ENCODE measurements around the gene LNX1.

Gene LNX1

DNA sequence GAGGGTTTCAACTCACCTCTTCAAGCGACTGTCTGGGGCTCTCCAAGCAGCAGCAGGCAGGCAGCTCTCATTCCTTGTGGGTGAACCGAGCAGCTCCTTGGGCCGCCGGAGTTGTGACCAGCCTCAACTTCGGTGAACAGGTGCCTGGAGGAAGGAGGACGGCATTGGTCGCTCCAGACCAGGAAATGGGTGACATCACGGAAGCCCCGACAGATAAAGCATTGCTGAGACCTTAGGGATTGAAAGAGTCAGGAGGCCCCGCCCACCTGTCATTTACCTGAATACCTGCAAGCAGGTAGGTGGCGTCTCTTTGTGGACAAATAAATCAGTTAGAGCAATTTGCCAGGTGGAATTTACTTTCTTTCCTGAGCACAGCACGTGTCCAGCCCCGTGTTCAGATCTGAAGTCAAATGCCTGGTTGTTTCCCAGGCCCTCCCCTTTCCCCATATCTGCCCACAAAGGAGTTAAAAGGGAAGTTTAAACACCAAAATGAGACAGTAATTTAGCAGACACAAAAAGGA lies at the start of gene LNX1:
TSS of gene LNX1 (minus strand) at position 115 of the 521 bp plus-strand sequence. CDS start 17,484 bp downstream, outside the sequence.
- no peak for DNase-seq

DNA sequence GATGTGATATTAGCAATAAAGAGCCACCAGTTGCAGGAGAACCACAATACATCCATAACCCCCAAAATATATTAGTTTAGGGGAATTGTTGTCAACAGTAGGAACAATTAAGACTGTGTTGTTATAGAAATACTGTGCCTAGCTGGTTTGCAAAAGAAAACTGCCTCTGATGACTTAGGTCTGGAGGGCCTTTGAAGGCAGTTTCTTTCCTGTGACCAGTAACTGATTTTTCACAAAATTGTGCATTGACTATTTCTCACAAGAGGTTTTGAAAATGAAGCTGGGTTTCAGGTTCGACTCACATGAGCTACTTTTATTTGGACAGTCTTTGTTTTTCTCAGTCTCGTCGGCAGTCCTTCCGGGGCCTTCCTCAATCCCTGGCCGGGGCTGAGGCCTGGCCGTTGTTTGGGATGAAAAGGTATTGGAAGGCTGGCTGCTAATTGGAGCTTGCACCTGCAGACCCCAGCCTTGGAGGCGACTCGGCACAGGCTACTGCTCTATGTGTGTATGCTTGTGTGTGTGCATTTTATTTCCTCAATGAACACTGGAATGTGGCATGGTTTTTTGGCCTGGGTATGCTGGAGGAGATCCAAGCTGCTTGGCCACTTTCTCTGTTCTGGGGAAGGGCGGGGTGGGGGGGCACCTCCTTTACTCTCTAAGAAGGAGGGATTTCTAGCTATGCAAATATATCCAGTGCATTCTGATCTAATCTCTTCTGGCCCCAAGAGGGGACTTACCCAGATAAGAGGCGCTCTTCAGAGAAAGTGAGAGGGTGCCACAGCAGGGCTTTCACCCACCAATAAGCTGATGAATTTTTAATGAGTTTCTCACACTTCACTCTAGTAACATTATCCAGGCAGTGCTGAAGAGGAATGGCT lies 49.5 kb upstream of the LNX1 start:
- no peak for DNase-seq

DNA sequence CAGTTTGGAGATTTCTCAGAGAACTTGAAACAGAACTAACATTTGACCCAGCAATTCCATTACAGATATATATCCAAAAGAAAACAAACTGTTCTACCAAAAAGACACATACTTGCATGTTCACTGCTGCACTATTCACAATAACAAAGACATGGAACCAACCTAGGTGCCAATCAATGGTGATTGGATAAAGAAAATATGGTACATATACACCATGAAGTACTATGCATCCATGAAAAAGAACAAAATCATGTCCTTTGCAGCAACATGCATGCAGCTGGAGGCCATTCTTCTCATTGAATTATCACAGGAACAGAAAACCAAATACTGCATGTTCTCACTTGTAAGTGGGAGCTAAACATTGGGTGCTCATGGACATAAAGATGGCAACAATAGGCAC lies 47.6 kb upstream of the LNX1 start:
- DNase-seq: no peak

DNA sequence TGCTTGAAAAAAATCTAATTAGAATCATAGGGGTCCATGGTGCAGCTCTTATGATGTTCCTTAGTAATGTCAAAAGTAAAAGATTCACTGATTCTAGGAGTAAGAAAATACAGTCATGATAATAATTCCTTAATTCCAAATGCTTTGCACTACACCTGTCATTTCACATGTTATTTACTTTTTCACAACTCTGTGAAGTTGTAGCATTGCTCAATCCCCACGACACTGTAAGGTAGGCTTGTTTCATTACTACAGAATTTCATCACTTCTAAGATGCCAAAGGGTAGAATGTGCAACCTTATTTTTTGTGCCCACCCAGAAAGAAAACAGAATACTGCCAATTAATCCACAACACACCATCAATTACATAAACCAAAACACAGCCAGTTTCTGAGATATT lies 46.1 kb upstream of the LNX1 start:
- DNase-seq: no peak

DNA sequence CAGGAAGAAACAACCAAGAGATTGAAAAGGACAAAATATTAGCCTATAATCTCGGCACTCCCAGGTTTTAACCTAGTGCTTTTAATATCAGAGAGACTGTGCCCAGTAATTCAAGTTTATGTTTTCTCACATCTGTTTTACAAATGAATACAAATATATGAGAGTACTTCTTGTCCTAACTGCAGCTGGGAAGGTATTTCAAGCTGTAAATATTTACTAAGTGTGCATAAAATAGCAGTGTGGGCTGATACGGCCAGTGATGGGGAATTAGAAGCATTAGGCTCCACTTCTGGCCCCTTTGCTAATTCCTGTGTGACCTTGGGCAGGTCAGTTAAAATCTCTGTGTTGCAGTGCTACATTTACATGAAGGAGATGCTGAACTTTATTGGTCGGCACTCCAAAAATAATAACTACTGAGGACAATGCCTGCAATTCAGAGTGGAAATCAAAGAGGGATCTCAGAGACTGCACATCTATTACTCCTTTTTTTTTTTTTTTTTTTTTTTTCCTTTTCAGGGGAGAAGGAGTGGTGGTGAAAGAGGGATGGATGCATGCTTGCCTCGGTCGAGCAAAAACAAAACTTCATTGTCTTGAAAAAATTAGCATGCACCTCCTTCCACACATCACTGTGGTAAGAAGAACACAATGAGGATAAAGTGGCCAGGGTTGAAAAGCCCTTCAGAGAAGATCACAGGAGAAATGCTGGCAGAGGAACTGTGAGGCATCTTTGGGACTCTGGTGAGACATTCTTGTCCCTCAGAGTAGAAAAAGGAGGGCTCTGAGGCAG lies 44.6 kb upstream of the LNX1 start:
- no peak for DNase-seq

DNA sequence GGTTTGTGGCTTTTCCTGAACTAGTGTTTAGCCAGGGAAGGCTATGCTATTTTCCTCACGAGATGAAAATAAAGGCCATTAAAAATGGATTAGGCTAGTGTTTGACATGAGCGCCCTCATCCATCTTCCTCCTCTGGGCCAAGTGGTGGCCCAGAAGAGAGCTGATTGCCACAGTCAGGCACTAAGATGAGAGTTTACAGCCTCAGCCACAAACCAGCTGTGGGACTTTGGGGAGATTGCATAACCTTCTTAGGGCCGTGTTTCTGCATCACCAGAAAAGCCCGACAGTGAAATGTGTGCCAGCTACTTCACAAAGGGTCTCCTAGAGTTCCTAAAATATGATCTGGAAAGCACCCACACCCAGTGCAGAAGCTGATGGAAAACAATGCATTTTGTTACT lies 42.3 kb upstream of the LNX1 start:
- no peak for DNase-seq

DNA sequence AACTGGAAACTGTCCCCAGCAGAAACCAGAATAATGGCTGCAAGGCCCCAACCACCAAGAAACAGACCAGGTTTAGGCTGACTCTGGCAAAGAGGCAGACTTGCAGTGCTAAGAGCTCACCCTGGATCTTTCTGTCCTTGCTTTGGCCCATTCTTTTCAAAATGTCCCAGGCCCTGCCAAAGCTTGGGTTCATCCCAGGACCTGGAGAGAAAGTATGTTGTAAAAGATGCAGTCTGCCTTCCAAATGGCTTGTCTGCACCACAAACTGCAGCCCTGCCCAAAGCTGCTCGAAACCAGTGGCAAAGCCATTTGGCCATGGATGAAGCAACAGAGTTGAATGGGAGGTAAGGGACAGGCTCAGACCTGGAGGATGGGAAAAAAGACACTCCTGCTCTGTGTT lies 38.0 kb upstream of the LNX1 start:
- no peak for DNase-seq

DNA sequence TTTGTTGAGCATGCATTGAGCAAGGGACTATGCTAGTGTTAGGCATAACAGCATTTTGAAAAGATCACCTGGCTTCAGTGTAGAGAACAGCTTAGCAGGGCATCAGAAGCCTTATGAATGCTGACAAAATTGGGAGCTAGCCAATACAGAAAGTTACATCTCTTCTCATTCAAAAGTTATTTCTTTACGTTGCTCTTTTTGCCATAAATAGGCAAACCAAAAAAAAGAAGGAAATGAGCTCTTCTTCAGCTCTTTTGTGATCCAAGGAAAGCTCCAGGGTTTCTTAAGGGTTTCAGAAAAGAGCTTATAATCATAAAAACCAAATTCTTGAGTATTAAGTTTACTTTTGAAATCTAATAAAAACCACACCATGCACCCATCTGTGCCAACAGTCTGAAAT lies 35.2 kb upstream of the LNX1 start:
- no peak for DNase-seq

DNA sequence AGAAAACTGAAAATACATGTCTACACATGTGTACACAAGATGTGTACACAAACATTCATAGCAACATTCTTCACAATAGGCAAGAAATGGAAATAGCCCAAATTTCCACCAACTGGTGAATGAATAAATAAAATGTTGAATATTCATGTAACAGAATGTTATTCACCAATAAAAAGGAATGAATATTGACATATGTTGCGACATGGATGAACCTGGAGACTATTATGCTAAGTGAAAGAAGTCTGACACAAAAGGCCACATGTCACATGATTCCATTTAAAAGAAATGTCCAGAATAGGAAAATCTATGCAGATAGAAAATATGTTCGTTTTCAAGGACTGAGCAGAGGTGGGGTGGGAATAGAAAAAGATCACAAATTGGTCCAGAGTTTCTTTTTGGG lies 34.6 kb upstream of the LNX1 start:
- DNase-seq: no peak

DNA sequence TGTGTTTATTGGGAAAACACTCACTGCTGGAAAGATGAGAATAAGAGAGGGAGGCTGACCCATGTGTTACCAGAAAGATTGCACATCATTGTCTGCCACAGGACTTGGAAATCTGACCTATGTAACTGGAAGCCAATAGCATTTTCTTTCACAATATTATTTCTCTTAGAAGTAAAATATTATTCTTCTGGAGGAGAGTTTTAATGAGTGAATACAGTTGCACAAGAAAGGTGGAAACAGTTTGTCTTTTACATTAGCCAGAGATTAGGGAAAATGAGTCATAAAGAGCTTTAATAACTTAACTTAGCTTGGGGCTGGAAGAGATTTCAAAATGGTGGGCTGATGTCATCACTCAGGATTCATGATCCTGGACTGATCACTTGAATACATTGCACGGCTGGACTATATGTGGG lies 31.5 kb upstream of the LNX1 start:
- DNase-seq: no peak

DNA sequence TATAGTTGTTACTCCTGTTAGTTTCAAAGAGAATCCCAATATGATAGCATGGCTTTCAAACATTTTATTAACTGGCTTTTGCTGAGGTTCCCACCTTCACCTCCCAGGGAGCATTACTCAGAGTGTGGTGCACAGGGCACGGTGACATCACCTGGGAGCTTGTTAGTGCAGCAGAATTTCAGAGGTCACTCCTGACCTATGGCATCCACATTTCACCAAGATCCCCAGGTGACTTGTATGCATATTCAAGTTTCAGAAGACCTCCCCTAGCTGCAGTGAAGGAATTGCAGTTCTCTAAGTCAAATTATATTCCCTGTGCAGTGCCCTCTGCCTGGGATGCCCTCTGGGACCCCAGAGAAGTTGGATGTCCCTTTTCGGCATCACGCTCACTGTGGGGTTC lies 29.7 kb upstream of the LNX1 start:
- DNase-seq: no peak

DNA sequence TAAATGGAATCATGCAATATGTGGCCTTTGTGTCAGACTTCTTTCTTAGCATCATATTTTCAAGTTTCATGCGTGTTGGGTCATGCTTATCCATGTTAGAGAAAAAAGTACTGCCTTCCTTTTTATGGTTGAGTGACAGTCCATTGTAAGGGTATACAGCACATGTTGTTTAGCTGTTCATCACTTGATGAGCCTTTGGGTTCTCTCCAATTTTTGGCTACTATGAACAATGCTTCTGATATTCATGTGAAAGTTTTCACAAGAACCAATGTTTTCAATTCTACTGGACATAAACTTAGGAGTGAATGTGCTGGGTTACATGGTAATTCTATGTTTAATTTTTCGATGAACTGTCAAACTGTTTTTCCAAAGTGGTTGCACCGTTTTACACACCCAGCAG lies 28.1 kb upstream of the LNX1 start:
- no peak for DNase-seq

DNA sequence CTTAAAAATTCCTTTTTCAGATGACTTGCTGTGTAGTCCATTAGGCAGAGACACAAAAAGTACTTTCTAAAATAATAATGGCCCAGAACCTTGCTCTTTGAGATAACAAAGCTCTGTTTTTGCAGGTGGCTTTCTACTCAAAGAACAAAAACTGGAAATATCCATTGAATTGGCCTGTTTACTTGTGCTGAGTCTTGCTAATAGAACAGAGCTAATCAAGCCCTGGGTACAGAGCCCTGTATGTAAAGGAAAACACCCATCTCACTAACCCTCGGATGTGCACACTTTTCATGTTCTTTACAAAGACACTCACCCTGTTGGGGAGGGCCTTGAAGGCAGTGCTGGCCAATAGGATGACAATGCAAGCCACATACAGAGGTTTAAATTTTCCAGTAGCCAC lies 27.0 kb upstream of the LNX1 start:
- no peak for DNase-seq

DNA sequence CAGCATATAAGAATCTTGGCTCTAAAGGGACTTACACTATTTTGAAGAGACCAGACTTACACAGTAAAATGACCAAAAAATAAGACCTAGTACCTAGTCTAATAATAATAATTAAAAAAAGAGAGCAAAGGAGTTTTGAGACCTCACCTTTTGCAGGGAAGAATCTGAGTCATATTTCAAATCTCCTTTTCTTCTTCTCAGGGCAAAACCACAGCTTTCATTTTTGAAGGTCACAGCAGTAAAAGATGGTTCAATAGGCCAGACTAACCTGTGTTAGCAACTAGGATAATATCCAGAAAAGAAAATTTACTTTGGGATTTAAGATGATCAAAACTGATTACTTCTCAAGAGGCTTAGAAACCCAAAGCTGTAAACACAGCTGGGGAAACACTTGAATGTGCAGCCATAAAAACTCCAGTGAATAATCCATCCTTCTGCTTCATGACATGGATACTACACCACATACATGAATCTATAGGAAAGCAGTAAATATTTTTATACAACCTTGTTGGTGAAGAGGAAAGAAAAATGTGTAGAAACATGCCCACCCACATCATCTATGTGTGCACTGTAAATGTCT lies 25.9 kb upstream of the LNX1 start:
- DNase-seq: no peak

DNA sequence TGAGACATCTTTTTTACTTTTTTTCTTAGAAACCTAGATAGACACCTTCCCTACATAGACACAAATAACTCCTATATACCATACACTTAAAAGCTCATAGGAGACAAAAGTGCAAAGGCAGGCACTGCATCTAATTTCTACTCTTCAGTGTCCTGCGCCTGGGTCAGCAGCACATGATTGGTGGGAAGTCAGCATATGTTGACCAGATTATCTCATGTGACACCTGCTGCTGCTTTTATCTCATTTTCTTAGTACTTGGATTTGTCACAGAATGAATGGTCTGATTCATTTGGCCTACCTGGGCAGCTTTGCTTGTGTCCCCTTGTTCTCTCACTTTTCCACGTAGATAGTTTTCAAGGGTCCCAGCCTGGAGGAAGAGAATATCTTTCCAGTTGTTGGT lies 24.9 kb upstream of the LNX1 start:
- no peak for DNase-seq

DNA sequence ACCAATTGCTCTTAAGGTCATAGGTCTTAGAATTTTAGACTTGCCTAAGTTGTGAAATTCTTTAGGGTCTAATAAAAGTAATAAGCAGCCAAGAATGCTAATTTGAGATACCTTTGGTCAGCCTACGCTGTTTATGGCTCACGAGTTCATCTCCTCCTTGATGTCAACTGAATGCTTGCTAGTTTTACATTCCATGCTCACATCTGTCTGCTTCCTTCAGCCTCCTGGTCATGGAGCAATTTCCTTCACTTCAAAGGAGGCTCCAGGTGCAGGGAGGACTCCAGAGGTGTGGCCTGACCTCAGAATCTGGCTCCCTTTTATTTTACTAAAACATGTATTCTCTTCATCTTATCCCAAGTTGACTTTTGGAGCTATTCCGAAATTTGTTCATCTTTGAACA lies 23.3 kb upstream of the LNX1 start:
- no peak for DNase-seq

DNA sequence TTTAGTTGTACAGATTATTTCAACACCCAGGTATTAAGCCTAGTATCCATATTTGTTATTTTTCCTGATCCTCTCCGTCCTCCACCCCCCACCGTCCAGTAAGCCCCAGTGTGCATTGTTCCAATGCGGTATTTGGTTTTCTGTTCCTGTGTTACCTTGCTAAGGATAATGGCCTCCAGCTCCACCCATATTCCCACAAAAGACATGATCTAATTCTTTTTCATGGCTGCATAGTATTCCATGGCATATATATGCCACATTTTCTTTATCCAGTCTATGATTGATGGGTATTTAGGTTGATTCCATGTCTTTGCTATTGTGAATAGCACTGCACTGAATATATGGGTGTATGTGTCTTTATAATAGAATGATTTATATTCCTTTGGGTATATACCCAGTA lies 22.1 kb upstream of the LNX1 start:
- DNase-seq: no peak

DNA sequence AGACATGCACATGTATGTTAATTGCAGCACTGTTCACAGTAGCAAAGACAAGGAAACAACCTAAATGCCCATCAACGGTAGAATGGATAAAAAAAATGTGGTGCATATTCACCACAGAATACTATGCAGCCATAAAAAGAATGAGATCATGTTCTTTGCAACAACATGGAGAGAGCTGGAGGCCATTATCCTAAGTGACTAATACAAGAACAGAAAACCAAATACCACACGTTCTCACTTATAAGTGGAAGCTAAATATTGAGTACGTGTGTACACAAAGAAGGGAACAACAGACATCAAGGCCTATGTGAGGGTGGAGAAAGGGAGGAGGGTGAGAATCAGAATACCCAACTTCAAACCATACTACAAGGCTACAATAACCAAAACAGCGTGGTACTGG lies 17.4 kb upstream of the LNX1 start:
- no peak for DNase-seq

DNA sequence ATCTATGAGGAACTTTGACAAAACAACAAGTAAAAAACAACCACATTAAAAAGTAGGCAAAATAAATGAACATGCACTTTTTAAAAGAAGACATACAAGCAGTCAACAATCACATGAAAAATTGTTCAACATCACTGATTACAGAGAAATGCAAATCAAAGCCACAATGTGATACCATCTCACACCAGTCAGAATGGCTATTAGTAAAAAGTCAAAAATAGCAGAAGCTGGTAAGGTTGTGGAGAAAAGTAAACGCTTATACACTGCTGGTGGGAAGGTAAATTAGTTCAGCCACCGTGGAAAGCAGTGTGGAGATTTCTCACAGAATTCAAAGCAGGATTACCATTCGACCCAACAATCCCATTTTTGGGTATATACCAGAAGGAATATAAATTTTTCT lies 17.0 kb upstream of the LNX1 start:
- no peak for DNase-seq

DNA sequence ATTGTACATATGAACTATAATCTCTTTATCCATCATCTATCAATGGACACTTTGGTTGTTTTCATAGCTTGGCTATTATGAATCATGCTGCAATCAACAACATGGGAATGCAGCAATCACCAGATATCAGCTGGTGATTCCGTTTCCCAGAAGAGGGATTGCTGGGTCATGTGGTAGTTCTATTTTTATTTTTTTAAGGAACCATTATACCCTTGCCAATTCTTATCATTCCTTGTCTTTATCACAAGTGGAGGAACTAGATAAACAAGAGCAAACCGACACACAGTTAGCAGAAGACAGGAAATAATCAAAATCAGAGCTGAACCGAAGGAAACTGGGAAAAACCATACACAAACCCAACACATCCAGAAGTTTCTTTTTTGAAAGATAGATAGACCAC lies 14.5 kb upstream of the LNX1 start:
- DNase-seq: no peak

DNA sequence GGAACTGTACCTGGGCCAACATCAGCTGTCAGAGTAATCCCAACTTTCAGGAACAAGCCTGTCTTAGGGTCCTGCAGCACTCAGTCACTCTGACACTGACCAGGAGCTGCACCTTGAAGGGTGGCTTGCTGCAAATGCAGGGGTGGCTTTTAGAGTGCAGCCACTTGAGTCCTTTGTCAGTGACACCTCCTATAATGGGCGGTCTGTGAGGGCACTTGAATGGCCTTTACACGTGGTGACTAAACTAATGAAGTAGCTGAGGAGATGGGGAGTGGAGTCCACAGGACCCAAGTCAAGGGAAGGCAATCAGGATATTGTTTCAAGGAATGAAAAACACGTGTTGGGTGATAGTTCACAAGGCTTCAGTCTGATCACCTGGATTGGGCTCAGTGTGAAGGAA lies 11.1 kb upstream of the LNX1 start:
- DNase-seq: no peak

DNA sequence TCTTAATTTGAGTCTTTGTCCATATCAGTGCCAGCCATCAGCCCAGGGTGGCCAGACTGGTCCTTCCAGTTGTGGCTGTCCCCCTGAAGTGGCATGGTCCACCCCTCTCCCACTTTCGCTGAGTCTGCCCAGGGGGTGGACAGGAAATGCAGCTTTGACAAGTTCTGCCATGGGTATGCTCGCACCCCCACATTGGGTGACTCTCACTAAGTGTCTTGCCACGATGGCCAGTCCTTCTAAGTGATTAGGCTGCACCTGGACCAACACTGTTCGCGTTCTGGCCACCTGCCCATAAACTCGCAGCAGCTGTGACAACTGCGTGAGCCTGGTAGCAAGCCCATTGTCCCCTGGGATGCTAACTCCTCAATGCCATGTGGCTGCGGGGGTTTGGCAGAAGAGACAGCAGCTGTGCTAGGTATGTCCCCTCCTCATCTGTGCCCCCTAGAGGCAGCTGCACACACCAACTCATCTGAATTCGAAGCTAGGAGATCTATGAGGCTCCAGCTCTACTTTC lies 10.0 kb upstream of the LNX1 start:
- no peak for DNase-seq

DNA sequence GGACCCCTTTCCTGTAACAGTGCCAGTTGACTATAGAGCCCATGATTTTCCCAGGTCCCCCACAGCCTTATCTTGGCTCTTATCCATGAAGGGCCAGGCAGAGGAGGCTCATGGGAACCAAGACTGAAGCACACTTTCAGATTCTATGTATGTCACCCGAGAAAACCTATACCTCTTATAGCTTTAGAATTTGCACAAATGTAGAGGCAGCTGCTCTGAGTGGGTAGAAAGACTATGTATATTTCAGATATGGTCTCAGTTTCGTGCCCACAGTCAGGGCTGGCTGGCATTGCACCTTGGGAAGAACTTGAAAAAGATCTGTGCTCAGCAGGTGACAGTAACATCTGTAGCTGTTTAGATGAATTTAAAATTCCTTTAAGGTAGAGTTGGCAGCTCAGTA lies 8.3 kb upstream of the LNX1 start:
- DNase-seq: no peak

DNA sequence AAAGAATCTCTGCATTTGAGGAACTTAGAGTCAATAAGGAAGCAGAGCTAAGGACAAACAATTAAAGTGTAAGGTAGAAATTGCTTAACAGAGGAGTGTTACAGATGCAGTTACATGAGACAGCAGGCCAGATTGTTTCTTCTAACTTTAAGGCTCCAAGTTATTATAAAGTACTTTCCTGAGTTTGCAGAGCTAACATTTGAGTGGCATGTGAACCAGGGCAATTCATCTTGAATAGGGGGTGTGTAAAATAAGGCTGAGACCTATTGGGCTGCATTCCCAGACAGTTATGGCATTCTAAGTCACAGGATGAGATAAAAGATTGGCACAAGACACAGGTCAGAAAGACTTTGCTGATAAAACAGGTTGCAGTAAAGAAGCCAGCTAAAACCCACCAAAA lies 7.6 kb upstream of the LNX1 start:
- no peak for DNase-seq
